Measurements from ENCODE around the gene SH3D19. TPM values are rescaled to one million over a fixed set of nuclear protein-coding genes. Genes with fewer than 3 reads are reported as not detected.

Gene SH3D19
- total RNA-seq, 1 donor from 2014 or later: 121 TPM

DNA sequence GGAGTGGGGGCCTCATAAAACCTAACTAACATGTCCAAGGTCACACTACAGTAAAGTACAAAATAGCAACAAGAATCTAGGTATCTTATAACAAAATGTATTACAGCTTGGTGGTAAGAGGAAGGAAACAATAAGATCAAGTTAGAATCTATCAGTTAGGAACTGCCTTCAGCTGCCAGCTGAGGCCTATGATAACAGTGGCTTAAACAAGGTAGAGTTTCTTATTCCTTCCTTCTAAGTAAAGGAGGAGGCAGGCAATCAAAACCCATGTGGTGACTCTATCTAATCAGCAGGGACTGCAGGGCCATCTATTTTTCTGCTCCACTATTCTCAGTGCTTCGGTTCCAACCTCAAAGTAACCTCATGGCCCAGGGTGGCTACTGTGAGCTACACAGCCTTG lies 10.9 kb downstream of the SH3D19 start:
- Histone ChIP-seq H3K27ac (replicated peaks) (peak overlapping the region; percentile 89), H3K27me3 (ENCODE audit: low read depth) (no peaks in the 10 kb centered on the region), H3K4me1 (peaks cover 91% of the 10 kb centered on the region), H3K9me3 (replicated peaks) (no peaks in the 10 kb centered on the region), H3K36me3 (no peaks in the 10 kb centered on the region), H3K4me3 (no peak overlapping the region)
- no peak for DNase-seq
- intact Hi-C loops (cut with micrococcal nuclease): no loop called here
- TF ChIP-seq, protein P1, sequence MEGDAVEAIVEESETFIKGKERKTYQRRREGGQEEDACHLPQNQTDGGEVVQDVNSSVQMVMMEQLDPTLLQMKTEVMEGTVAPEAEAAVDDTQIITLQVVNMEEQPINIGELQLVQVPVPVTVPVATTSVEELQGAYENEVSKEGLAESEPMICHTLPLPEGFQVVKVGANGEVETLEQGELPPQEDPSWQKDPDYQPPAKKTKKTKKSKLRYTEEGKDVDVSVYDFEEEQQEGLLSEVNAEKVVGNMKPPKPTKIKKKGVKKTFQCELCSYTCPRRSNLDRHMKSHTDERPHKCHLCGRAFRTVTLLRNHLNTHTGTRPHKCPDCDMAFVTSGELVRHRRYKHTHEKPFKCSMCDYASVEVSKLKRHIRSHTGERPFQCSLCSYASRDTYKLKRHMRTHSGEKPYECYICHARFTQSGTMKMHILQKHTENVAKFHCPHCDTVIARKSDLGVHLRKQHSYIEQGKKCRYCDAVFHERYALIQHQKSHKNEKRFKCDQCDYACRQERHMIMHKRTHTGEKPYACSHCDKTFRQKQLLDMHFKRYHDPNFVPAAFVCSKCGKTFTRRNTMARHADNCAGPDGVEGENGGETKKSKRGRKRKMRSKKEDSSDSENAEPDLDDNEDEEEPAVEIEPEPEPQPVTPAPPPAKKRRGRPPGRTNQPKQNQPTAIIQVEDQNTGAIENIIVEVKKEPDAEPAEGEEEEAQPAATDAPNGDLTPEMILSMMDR (IDR thresholded peaks at IDR 0.05; ENCODE audit: borderline replicate concordance): no peak

DNA sequence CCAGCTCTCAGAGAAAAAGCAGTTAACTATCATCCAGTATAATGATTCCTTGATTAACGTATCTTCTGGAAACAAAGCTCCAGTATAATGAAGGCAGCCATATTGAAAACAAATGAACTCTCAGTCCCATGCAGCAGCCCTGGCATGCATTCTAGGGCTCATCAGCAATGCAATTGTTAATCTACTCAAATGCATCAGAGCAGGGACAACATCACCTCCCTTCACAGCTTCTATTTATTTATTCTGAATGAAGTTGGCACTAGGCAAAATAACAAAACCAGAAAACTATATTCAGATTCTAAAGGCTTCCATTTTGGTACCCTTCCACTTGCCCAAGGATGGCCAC lies 11.4 kb downstream of the SH3D19 start:
- Histone ChIP-seq H3K4me1 (peaks cover 86% of the 10 kb centered on the region), H3K9me3 (replicated peaks) (no peaks in the 10 kb centered on the region), H3K27me3 (ENCODE audit: low read depth) (no peaks in the 10 kb centered on the region), H3K36me3 (peaks cover under 1% of the 10 kb centered on the region), H3K4me3 (no peak overlapping the region), H3K27ac (replicated peaks) (peak overlapping the region; percentile 89)
- DNase-seq: no peak
- intact Hi-C loops (cut with micrococcal nuclease): no loop called here
- TF ChIP-seq, protein P1 (IDR thresholded peaks at IDR 0.05; ENCODE audit: borderline replicate concordance): no peak

DNA sequence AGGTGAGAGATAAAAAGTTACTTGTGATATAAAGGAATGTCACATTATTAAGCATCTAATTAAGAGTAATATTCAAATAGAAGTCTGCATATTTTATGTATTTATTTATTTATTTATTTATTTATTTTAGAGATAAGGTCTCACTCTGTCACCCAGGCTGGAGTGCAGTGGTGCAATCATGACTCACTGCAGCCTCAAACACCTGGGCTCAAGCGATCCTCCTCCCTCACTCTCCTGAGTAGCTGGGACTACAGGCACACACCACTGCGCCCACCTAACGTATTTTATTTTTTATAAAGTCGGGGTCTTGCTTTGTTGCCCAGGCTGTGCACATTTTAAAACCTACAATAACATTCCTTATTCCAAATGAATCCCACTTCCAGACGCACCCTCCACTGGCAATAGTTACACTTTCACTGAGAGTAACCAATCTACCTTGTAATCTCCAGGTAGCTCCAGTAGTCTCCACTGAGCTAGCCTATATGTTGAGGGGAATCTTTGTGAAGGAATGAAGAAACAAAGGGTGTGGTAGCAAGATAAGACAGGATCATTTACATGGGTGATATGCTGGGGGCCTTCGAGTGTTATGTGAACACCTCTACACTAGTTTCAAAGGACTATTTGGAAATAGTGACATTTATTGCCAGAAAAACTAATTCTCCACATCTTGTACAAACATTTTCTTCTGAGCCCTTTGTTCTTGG lies 11.9 kb downstream of the SH3D19 start:
- TF ChIP-seq, protein P1 (IDR thresholded peaks at IDR 0.05; ENCODE audit: borderline replicate concordance): no peak
- Histone ChIP-seq H3K4me3 (no peak overlapping the region), H3K4me1 (peaks cover 80% of the 10 kb centered on the region), H3K27me3 (ENCODE audit: low read depth) (no peaks in the 10 kb centered on the region), H3K27ac (replicated peaks) (peak overlapping the region; percentile 89), H3K36me3 (peaks cover 4% of the 10 kb centered on the region), H3K9me3 (replicated peaks) (no peaks in the 10 kb centered on the region)
- DNase-seq: no peak
- intact Hi-C loops (cut with micrococcal nuclease): no loop called here

DNA sequence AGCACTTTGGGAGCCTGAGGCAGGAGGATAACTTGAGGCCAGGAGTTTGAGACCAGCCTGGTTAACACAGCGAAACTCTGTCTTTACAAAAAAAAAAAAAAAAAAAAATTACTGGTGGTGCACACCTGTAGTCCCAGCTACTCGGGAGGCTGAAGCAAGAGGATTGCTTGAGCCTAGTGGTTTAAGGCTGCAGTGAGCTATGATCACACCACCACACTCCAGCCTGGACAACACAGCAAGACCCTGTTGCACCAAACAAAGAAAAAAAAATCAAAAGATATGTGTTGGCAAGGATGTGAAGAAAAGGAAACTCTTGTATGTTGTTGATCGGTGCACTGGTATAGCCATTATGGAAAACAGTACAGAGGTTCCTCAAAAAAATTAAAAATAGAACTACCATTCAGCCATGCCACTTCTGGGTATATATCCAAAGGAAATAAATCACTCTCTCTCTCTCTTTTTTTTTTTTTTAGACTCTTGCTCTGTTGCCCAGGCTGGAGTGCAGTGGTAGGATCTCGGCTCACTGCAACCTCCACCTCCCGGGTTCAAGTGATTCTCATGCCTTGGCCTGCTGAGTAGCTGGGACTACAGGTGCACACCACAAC lies 15.2 kb downstream of the SH3D19 start:
- H3K4me3 ChIP-seq: no peak overlapping the region
- peaks cover 7% of the 10 kb centered on the region for H3K36me3 ChIP-seq
- TF ChIP-seq, protein P1 (IDR thresholded peaks at IDR 0.05; ENCODE audit: borderline replicate concordance): no peak
- H3K27me3 ChIP-seq (ENCODE audit: low read depth): no peaks in the 10 kb centered on the region
- H3K4me1 ChIP-seq: peaks cover 60% of the 10 kb centered on the region
- H3K9me3 ChIP-seq (replicated peaks): no peaks in the 10 kb centered on the region
- peak overlapping the region; percentile 89 for H3K27ac ChIP-seq (replicated peaks)
- no peak for DNase-seq
- intact Hi-C loops (cut with micrococcal nuclease): no loop called here

DNA sequence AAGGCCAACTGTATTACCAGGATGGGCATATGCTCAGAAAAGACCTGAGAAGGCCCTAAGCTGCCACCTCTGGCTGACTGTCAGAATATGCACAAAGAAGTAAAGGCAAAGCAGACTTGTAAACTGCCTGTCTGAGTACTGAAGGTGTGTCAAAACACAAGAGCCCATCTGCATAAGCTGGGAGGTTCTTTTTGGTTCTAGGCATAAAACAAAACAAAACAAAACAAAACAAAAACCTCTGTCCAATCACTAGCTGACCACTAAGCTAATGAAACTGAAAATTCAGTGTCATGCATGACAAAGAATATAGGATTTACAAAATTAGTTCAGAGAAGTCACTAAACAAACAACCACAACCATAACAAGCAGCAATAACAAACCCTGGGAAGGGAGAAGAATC lies 20.6 kb downstream of the SH3D19 start:
- DNase-seq: no peak
- Histone ChIP-seq H3K27ac (replicated peaks) (peak overlapping the region; percentile 36), H3K4me3 (no peak overlapping the region), H3K4me1 (peaks cover 50% of the 10 kb centered on the region), H3K36me3 (peaks cover 7% of the 10 kb centered on the region), H3K9me3 (replicated peaks) (no peaks in the 10 kb centered on the region), H3K27me3 (ENCODE audit: low read depth) (no peaks in the 10 kb centered on the region)
- intact Hi-C loops (cut with micrococcal nuclease): no loop called here
- TF ChIP-seq, protein P1 (IDR thresholded peaks at IDR 0.05; ENCODE audit: borderline replicate concordance): no peak
